ENCODE results near the gene MMP24. TPM values are rescaled to one million over a fixed set of nuclear protein-coding genes. Genes with fewer than 3 reads are reported as not detected.

MMP24 gene
- total RNA-seq, 1 donor from 2014 or later: 0.35 TPM

- DNase-seq (ENCODE audit: low spot score): no peak
Observed at GRCh38 chr20:35291654-35292503, 65.4 kb downstream of the MMP24 start, which contains the start of gene FAM83C. TSS of gene FAM83C (minus strand) at chr20:35292425. CDS start at chr20:35292304, 121 bp downstream.

- no peak for DNase-seq (ENCODE audit: low spot score)
Observed at GRCh38 chr20:35292504-35293285, 66.2 kb downstream of the MMP24 start.

GRCh38 chr20:35293303-35294292, 67.1 kb downstream of the MMP24 start:
- no peak for DNase-seq (ENCODE audit: low spot score)

- DNase-seq (ENCODE audit: low spot score): no peak
Observed at GRCh38 chr20:35294293-35294685, 67.8 kb downstream of the MMP24 start.

GRCh38 chr20:35295058-35295457, 68.6 kb downstream of the MMP24 start:
- DNase-seq (ENCODE audit: low spot score): no peak

GRCh38 chr20:35295674-35296073, 69.2 kb downstream of the MMP24 start:
- no peak for DNase-seq (ENCODE audit: low spot score)

- DNase-seq (ENCODE audit: low spot score): no peak
Observed at GRCh38 chr20:35296101-35296554, 69.6 kb downstream of the MMP24 start.

GRCh38 chr20:35297155-35297554, 70.7 kb downstream of the MMP24 start:
- no peak for DNase-seq (ENCODE audit: low spot score)

GRCh38 chr20:35297740-35298139, 71.2 kb downstream of the MMP24 start:
- DNase-seq (ENCODE audit: low spot score): no peak

- no peak for DNase-seq (ENCODE audit: low spot score)
Observed at GRCh38 chr20:35298264-35298663, 71.8 kb downstream of the MMP24 start.

GRCh38 chr20:35299780-35300179, 73.3 kb downstream of the MMP24 start:
- no peak for DNase-seq (ENCODE audit: low spot score)

- no peak for DNase-seq (ENCODE audit: low spot score)
Observed at GRCh38 chr20:35300469-35301262, 74.2 kb downstream of the MMP24 start.

- peak; percentile 33 for DNase-seq (ENCODE audit: low spot score)
Observed at GRCh38 chr20:35301426-35301825, 74.9 kb downstream of the MMP24 start.

- DNase-seq (ENCODE audit: low spot score): no peak
Observed at GRCh38 chr20:35302421-35303335, 76.2 kb downstream of the MMP24 start.

- DNase-seq (ENCODE audit: low spot score): no peak
Observed at GRCh38 chr20:35303382-35303734, 76.9 kb downstream of the MMP24 start.

- DNase-seq (ENCODE audit: low spot score): no peak
Observed at GRCh38 chr20:35303735-35304491, 77.4 kb downstream of the MMP24 start.

GRCh38 chr20:35304956-35305355, 78.5 kb downstream of the MMP24 start:
- DNase-seq (ENCODE audit: low spot score): no peak
